Stomach (tissue), 4 donors: ENCODE data around the gene MRPL3.

Experiments used
- CTCF ChIP-seq, 7 experiments: fragments of 450-650 bp in 4 of 7; fragments of 200-600 bp in 3 of 7; sonication (generic) in 3 of 7; IDR thresholded peaks; one replicate each; pipeline ENCODE4 v1.5.1; 2016 to 2019; ENCODE audit warnings: antibody characterized with exemption in 7 of 7, control low read depth in 2 of 7, mild to moderate bottlenecking in 1 of 7
- EP300 ChIP-seq: sonication (generic); formaldehyde crosslinking; IDR thresholded peaks from one replicate; pipeline ENCODE4 v1.6.1; 2017; ENCODE audit warnings: antibody characterized with exemption
- POLR2A ChIP-seq, 4 donors: fragments of 450-650 bp; IDR thresholded peaks; one replicate each; pipeline ENCODE4 v1.6.1; 2016; ENCODE audit warnings: antibody characterized with exemption in 4 of 4, control low read depth in 2 of 4, mild to moderate bottlenecking in 1 of 4, moderate library complexity in 1 of 4

DNA sequence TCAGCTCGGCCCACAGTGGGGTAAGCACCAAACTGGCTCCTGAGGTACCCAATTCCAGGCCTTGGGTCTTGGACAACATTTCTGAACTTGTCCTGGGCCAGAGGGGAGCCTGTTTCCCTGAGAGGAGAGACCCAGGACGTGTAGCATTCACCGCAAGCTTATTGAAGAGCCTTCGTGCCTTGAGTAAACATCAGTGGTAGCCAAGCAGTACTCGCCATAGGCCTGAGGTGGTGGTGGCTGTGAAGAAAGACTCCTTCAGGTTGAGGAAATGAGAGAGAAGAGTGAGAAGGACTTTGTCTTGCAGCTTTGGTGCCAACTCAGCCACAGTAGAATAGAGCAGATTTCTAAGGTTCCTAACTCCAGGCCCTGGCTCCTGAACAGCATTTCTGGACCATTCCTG, 71.0 kb downstream of the MRPL3 start:
- TF ChIP-seq CTCF (IDR thresholded peaks at IDR 0.05), result no peak
- TF ChIP-seq EP300, result no peak
- no peak for TF ChIP-seq POLR2A (IDR thresholded peaks at IDR 0.05)
